Measurements from ENCODE around the gene ANO9. TPM values are rescaled to one million over a fixed set of nuclear protein-coding genes. Genes with fewer than 3 reads are reported as not detected.

ANO9 gene
- total and polyA plus RNA-seq, 2 donors from 2014 or later: 11.3 to 21.8 TPM

GRCh38 chr11:370070-370941 lies 71.5 kb downstream of the ANO9 start:
- Histone ChIP-seq H3K36me3 (ENCODE audit: control insufficient read depth in 2 of 3, insufficient read depth in 3 of 3, low read length in 3 of 3) (no peaks in the 10 kb centered on the region), H3K9me3 (ENCODE audit: control insufficient read depth in 2 of 3, insufficient read depth in 1 of 3, low read length in 3 of 3) (no peaks in the 10 kb centered on the region), H3K27me3 (ENCODE audit: control insufficient read depth, insufficient read depth, low read length) (no peaks in the 10 kb centered on the region), H3K4me3 (ENCODE audit: low read length in 3 of 3) (peak overlapping the region in 1 of 3 donors; percentile 21), H3K4me1 (ENCODE audit: control insufficient read depth in 2 of 3, insufficient read depth in 2 of 3, low read depth in 1 of 3, low read length in 3 of 3) (peaks cover 0 to 6% (median 0%) of the 10 kb centered on the region in 3 donors), H3K27ac (ENCODE audit: low read depth in 2 of 2, low read length in 2 of 2) (no peak overlapping the region), H3K9ac (ENCODE audit: low read length in 3 of 3) (no peak overlapping the region)
- TF ChIP-seq, protein P1, sequence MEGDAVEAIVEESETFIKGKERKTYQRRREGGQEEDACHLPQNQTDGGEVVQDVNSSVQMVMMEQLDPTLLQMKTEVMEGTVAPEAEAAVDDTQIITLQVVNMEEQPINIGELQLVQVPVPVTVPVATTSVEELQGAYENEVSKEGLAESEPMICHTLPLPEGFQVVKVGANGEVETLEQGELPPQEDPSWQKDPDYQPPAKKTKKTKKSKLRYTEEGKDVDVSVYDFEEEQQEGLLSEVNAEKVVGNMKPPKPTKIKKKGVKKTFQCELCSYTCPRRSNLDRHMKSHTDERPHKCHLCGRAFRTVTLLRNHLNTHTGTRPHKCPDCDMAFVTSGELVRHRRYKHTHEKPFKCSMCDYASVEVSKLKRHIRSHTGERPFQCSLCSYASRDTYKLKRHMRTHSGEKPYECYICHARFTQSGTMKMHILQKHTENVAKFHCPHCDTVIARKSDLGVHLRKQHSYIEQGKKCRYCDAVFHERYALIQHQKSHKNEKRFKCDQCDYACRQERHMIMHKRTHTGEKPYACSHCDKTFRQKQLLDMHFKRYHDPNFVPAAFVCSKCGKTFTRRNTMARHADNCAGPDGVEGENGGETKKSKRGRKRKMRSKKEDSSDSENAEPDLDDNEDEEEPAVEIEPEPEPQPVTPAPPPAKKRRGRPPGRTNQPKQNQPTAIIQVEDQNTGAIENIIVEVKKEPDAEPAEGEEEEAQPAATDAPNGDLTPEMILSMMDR (IDR thresholded peaks at IDR 0.05; ENCODE audit: borderline replicate concordance, extremely low read depth, insufficient read depth): no peak
- DNase-seq (peak; percentile 61 to 82 (median 72)), FAIRE-seq (no peak)
- intact Hi-C loops (cut with DNase I): no loop called here

DNA sequence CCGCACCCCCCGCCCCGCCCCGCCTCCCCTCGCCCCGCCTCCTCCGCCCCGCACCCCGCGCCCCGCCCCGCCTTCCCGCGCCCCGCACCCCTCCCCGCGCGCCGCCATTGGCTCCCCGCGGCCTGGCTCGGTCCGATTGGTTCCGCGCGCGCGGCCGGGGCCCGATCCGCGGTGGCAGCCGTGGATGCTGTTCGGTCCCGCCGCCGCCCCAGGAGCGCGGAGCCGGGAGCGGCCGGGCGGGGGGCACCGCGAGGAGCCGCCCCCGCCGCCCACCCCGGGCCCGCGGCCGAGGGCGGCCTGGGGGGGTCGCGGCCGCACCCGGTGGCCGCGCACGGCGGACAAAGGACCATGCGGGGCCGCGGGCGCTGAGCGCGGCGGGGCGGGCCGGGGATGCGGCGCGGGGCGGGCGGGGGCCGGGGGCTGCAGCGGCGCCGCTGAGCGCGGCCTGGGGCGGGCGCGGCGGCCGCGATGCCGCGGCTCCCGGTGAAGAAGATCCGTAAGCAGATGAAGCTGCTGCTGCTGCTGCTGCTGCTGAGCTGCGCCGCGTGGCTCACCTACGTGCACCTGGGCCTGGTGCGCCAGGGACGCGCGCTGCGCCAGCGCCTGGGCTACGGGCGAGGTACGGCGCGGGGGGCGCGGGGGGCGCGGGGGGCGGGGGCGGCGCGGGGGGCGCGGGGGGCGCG lies 72.3 kb downstream of the ANO9 start, which contains the start of gene B4GALNT4:
B4GALNT4 (plus strand) TSS at position 164 of the 683 bp plus-strand sequence; CDS start at position 469, 305 bp downstream.
- Histone ChIP-seq H3K9me3 (ENCODE audit: control insufficient read depth in 2 of 3, insufficient read depth in 1 of 3, low read length in 3 of 3) (no peaks in the 10 kb centered on the region), H3K27ac (ENCODE audit: low read depth in 2 of 2, low read length in 2 of 2) (no peak within 1 kb of the TSS), H3K27me3 (ENCODE audit: control insufficient read depth, insufficient read depth, low read length) (no peaks in the 10 kb centered on the region), H3K36me3 (ENCODE audit: control insufficient read depth in 2 of 3, insufficient read depth in 3 of 3, low read length in 3 of 3) (no peaks in the 10 kb centered on the region), H3K9ac (ENCODE audit: low read length in 3 of 3) (no peak within 1 kb of the TSS), H3K4me1 (ENCODE audit: control insufficient read depth in 2 of 3, insufficient read depth in 2 of 3, low read depth in 1 of 3, low read length in 3 of 3) (peaks cover 0 to 6% (median 0%) of the 10 kb centered on the region in 3 donors), H3K4me3 (ENCODE audit: low read length in 3 of 3) (peak within 1 kb of the TSS in 1 of 3 donors; percentile 21)
- peak in 3 of 5 donors; percentile 46 to 76 (median 74) for DNase-seq
- intact Hi-C loops (cut with DNase I): no loop called here
- no peak for FAIRE-seq
- TF ChIP-seq, protein P1 (IDR thresholded peaks at IDR 0.05; ENCODE audit: borderline replicate concordance, extremely low read depth, insufficient read depth): no peak

- Histone ChIP-seq H3K36me3 (ENCODE audit: control insufficient read depth in 2 of 3, insufficient read depth in 3 of 3, low read length in 3 of 3) (no peaks in the 10 kb centered on the region), H3K4me1 (ENCODE audit: control insufficient read depth in 2 of 3, insufficient read depth in 2 of 3, low read depth in 1 of 3, low read length in 3 of 3) (peaks cover 0 to 6% (median 0%) of the 10 kb centered on the region in 3 donors), H3K9me3 (ENCODE audit: control insufficient read depth in 2 of 3, insufficient read depth in 1 of 3, low read length in 3 of 3) (no peaks in the 10 kb centered on the region), H3K4me3 (ENCODE audit: low read length in 3 of 3) (peak overlapping the region in 1 of 3 donors; percentile 7), H3K9ac (ENCODE audit: low read length in 3 of 3) (no peak overlapping the region), H3K27ac (ENCODE audit: low read depth in 2 of 2, low read length in 2 of 2) (no peak overlapping the region), H3K27me3 (ENCODE audit: control insufficient read depth, insufficient read depth, low read length) (no peaks in the 10 kb centered on the region)
- TF ChIP-seq, protein P1 (IDR thresholded peaks at IDR 0.05; ENCODE audit: borderline replicate concordance, extremely low read depth, insufficient read depth): no peak
- DNase-seq (peak; percentile 46 to 83 (median 56)), FAIRE-seq (no peak)
- intact Hi-C loops (cut with DNase I): no loop called here
Measured at GRCh38 chr11:368414-369335, 73.1 kb downstream of the ANO9 start.
